Measurements from ENCODE around the gene ATP6V1C2.

Gene ATP6V1C2

DNA sequence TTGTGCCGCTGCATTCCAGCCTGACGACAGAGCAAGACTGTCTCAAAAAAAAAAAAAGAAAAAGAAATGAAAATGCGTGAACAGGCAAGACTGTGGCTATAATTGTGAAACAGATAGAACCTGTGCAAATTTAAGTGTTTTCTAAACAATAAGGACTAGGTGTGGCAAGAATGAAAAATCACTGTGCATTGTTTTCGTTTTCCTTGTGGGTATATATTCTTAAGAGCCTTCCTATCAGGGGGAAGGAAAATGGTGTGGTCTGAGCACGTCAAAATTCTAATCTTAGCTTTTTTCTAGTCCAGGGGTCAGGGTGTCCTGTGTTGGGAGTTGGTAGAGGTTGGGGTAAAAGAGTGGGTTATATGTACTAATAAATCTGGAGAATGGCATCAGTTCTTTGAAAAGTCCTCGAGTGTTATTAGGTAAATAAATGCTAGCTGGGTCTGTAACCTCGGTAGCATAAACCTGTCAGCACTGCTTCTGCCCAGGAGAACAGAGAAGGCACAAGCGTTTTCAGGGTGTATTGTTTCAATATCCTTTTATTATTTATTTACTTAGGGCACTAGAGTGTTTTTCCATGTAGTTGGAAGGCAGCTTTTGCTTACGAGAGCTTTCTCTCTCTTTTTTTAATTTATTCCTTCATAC lies 11.6 kb downstream of the ATP6V1C2 start:
- no peak for DNase-seq

- no peak for DNase-seq
Measured at GRCh38 chr2:10733566-10733925, 12.1 kb downstream of the ATP6V1C2 start.

DNA sequence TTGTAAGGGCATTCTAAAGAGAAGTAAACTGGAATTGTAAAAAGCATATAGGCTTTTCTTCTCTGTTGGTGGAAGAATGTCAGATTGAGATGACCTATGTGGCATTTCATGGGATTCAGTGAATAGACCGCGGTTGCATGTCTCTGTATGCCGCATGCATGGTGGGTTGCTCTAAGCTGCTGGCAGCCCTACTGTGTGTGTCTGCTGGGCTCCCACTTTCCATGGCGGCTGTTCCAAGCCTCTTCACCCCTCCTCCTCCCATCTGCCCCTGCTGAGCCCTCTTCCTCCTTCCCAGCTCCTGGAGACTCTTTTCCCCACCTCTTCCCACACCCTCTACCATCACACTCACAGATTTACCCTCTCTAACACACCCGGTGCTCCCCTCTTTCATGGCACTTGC lies 12.6 kb downstream of the ATP6V1C2 start:
- DNase-seq, result no peak

GRCh38 chr2:10738192-10738591 lies 16.8 kb downstream of the ATP6V1C2 start:
- no peak for DNase-seq

DNA sequence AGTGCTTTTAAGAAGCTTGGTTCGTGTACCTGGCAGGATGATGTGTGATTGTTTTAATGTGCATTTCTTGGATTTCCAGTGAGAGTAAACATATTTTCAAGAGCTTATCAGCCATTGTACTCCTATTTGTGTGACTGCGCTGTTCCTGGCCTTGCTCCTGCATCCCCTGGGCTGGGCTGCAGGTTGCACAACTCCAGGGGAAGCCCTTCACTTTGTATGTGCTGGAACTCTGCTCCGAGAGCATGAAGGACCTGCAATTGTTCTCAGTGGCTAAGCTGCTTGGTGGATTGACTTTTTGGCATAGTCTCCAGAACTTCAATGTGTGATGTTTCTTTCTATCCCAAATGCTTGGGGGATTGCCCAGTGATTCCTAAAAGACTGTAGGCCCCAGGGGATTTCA lies 18.8 kb downstream of the ATP6V1C2 start:
- no peak for DNase-seq

GRCh38 chr2:10741139-10741538 lies 19.7 kb downstream of the ATP6V1C2 start:
- DNase-seq, result no peak

DNA sequence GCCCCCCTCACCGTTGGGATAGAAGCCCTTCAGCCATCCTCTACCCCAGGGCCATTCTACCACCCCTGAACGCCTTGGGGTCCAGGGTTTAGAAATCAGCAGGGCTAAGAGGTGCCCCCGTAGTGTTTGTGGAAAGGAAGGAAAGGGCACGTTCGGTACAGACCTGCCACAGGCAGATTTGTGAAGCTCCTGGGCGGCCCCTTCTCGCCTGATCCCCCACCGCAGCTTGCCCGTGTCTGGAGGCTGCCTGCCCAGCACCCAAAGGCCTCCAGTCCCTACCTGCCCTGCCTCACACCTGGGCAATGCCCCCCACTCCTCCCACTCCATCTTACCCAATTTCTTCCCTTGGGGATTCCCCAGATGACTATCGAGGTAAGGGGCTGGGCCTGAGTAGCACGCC lies 21.2 kb downstream of the ATP6V1C2 start:
- DNase-seq, result no peak

GRCh38 chr2:10750610-10751009 lies 29.2 kb downstream of the ATP6V1C2 start:
- DNase-seq, result no peak

DNA sequence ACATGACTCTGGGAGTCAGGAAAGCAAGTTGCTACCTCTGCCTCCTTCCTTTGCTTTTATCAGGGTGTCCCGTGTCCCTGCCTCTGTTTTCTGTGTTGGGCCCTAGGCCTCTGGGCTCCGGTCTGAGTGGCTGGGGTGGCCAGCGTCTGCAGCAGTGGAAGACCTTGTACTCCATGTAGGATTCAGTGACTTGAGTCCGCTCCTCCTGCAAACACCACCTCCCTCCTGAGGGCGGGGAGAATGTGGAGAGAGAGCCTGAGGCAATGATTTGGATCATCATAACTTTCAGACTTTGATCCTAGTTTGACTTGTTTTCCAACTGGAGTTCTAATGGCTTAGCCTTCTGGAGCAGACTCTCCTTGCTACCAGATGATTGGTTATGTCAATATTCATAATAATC lies 30.8 kb downstream of the ATP6V1C2 start:
- DNase-seq, result no peak

- DNase-seq, result no peak
Measured at GRCh38 chr2:10753156-10753555, 31.7 kb downstream of the ATP6V1C2 start.

- no peak for DNase-seq
Measured at GRCh38 chr2:10753876-10754275, 32.4 kb downstream of the ATP6V1C2 start.

GRCh38 chr2:10755621-10756020 lies 34.2 kb downstream of the ATP6V1C2 start:
- no peak for DNase-seq

- no peak for DNase-seq
Measured at GRCh38 chr2:10757814-10758286, 36.4 kb downstream of the ATP6V1C2 start.

- DNase-seq, result no peak
Measured at GRCh38 chr2:10759151-10759714, 37.8 kb downstream of the ATP6V1C2 start.

DNA sequence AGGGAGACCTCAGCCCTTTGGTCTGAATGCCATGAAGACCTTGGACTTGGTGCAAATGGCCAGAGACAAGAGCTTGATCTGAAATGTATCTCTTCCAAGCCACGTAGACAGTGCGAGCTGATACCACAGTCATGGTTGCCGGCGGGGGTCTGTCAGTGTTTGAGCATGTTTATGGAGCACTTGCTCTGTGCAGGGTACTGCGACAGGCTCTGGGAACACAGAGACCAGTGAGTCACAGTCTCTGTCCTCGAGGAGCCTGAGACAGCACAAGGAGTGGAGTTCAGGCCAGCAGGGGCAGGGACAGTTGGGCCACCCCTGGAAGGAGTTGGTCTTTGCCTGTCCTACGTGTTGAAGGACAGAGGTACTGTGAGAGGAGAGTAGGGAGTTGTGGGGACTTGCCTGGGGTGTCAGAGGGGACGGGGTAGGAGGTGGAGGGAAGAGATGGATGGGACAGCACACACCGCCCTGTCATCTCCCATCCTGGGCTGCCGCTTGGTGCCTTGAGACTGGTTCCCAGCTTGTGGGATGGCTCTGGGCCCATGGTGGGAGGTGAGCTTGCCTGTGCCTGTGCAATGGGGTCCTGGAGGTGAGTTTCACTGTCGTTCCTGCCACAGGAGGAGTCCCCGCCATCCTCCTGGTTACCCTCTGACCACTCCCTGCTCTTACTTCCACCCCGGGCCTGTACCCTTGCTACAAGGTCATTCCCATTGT lies 39.5 kb downstream of the ATP6V1C2 start:
- no peak for DNase-seq

DNA sequence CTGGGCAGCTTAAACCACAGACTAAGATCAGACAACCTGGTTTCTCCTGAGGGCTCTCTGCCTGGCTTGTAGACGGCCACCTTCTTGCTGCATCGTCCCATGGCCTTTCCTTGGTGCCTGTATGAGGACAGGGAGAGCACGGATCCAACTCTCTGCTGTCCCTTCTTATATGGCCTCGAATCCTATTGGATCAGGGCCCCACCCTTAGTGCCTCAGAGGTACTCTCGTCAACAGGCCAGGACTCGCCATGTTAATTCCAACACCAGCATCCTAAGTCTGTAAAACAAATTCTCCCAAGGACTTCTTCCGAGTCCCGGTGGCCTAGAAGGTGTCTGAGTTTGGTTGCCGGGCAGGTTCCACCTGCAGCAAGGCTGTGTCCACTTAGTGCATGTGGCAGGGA lies 40.2 kb downstream of the ATP6V1C2 start:
- DNase-seq, result no peak

DNA sequence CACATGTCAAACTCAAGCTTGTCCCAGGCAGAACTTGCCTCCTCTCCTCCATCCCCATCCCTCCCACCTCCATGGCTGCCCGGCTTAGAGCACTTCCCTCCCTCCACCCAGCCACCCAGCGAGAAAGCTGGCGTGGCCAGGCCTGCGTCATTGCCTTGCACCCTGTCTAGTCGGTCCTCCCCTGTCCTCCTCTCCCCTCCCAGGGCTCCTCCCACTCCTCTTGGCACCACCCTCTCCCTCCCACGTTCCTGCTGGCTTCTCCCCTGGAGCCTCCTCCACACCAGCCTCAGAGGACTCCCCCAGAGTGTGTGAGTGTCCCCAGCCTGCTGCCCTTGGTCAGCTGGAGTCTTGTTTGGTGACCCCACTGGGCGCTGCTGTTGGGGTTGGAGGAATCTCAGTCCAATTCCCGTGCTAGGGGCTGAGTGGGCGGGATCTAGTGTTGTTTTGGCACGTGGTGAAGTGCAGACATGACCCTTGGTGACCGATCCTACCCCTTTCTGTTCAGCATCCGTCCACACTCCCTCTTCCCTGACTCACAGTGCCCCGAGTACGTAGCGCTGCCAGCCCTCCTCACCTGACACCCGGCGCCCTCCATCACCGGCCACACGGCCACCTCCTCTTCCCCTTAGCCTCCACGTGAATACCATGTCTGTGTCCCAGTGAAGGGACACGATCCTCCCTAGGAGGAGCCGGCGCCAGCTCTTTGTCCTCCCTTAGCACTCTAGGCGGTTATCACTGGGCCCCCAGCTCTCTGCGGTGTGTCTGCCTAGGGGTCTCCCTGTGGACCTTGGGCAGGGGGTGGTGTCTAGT lies 41.4 kb downstream of the ATP6V1C2 start:
- no peak for DNase-seq

GRCh38 chr2:10763461-10763800 lies 42.0 kb downstream of the ATP6V1C2 start:
- DNase-seq, result no peak

DNA sequence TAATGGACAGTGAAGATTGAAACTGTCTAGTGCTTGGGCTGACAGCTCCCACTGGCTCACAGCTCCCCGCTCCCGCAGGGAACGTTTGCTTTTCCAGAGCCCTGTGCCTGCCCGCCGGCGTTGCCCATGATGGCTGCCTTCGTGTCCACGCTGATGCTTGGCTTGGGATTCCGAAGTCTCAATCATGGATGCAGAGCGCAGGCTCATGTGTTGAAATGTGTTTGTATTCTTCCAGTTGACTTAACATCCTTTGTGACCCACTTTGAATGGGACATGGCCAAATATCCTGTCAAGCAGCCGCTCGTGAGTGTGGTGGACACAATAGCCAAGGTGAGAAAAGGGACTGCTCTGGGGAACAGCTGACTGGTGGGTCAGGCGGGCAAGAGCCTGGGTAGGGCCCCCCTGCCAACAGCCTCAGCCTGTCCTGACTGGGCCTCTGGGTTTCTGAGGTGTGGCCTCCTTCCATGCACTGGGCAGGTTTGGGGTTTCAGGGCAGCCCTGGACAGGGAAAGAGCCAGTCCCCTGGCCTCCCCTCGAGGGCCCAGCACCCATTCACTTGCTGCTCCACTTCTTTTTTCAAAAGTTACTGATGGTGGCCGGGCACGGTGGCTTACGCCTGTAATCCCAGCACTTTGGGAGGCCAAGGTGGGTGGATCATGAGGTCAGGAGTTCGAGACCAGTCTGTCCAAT lies 42.8 kb downstream of the ATP6V1C2 start:
- DNase-seq, result no peak

GRCh38 chr2:10764896-10765295 lies 43.5 kb downstream of the ATP6V1C2 start:
- DNase-seq, result no peak

DNA sequence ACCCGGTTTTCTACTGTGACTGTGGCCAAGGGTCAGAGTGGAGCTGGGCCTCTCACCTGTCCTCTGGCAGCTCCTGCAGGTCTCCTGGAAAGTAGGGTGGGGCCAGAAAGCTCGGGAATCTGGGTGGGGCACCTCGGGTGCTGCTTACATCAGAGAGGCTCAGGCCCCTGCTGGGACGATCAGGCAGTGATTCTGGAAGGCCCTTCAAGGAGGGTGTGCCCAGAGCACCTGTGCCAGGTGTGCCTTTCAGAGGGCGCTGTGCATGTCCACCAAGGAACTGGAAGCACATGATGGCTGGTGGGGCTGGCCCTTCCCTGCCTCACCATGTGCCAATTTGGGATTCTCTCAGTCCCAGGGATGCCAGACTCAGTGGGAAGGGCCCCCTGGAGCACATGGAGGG lies 44.0 kb downstream of the ATP6V1C2 start:
- DNase-seq, result no peak

GRCh38 chr2:10765914-10766313 lies 44.5 kb downstream of the ATP6V1C2 start:
- no peak for DNase-seq

- no peak for DNase-seq
Measured at GRCh38 chr2:10768063-10768507, 46.7 kb downstream of the ATP6V1C2 start.

All from NCI-H524 (cell line).